Stimulated activated naive CD8-positive, alpha-beta T cell treated with anti-CD3 and anti-CD28 coated beads, Interleukin-15, Interleukin-2, amounts not matched to agents 100 ng/mL and 50 ng/mL, for 24 hours (primary cell): ENCODE data around the gene SV2C.
"Not testable (repeated sequence)": the region's sequence is repeated elsewhere in the genome, so short reads cannot be mapped to it uniquely, and the experiment has no call there.

Experiments used
- H3K27ac Mint-ChIP-seq: one replicate; pipeline ENCODE4 v1.8.0; 2021; ENCODE audit warnings: mild to moderate bottlenecking, mixed read lengths
- H3K27me3 Mint-ChIP-seq: one replicate; pipeline ENCODE4 v1.8.0; 2021; ENCODE audit warnings: mixed read lengths
- H3K36me3 Mint-ChIP-seq: one replicate; pipeline ENCODE4 v1.8.0; 2021; ENCODE audit warnings: low read depth, mixed read lengths
- H3K4me1 Mint-ChIP-seq: one replicate; pipeline ENCODE4 v1.8.0; 2021; ENCODE audit warnings: low read depth, mixed read lengths
- H3K4me3 Mint-ChIP-seq: one replicate; pipeline ENCODE4 v1.8.0; 2021; ENCODE audit warnings: mild to moderate bottlenecking, mixed read lengths
- H3K9me3 Mint-ChIP-seq: one replicate; pipeline ENCODE4 v1.8.0; 2021; ENCODE audit warnings: mixed read lengths

The SV2C gene, protein sequence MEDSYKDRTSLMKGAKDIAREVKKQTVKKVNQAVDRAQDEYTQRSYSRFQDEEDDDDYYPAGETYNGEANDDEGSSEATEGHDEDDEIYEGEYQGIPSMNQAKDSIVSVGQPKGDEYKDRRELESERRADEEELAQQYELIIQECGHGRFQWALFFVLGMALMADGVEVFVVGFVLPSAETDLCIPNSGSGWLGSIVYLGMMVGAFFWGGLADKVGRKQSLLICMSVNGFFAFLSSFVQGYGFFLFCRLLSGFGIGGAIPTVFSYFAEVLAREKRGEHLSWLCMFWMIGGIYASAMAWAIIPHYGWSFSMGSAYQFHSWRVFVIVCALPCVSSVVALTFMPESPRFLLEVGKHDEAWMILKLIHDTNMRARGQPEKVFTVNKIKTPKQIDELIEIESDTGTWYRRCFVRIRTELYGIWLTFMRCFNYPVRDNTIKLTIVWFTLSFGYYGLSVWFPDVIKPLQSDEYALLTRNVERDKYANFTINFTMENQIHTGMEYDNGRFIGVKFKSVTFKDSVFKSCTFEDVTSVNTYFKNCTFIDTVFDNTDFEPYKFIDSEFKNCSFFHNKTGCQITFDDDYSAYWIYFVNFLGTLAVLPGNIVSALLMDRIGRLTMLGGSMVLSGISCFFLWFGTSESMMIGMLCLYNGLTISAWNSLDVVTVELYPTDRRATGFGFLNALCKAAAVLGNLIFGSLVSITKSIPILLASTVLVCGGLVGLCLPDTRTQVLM

DNA sequence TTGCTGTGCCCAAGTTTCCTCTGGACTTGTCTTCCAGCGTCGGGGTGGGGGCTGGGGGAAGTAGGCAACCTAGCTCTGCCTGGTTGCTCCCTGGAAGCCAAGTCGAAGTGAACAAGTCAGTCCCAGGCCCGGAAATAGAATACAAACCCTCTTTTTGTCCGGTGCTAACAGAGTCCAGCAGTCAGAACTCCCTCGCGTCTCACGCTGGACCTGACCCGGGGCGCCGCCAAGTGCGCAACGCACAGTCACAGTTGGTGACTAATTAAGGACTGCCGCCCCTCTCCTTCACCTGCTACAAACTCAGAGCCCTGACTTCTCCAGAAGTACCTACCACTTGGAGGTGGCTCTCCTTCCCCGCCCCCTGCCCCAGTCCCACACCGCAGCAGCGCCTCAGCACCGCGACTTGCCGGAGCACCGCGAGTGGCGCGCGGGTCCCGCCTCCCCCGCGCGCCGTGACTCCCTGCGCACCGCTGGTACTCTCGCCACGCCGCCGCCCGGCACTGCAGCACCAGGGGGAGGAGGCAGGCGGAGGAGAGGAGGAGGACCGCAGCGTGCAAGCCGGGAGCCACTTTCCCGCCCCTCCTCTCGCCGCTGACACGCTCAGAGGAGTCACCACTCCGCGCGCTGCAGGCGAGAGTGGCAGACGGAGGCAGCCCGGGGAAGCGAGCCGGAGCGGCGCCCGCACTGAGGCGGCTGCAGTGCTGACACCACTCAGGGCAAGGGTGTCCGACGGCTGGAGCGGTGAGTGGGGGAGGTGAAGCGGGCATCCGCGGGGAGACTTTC lies at the start of gene SV2C:
TSS of gene SV2C (plus strand) at position 612 of the 783 bp plus-strand sequence. CDS start 48,368 bp downstream, outside the sequence.
- H3K36me3 Mint-ChIP-seq, result no peaks in the 10 kb centered on the region
- H3K27ac Mint-ChIP-seq, result no peak within 1 kb of the TSS
- peak within 1 kb of the TSS; percentile 72 for H3K4me3 Mint-ChIP-seq
- H3K4me1 Mint-ChIP-seq, result peaks cover 30% of the 10 kb centered on the region
- H3K9me3 Mint-ChIP-seq, result no peaks in the 10 kb centered on the region
- H3K27me3 Mint-ChIP-seq, result peaks cover 85% of the 10 kb centered on the region

DNA sequence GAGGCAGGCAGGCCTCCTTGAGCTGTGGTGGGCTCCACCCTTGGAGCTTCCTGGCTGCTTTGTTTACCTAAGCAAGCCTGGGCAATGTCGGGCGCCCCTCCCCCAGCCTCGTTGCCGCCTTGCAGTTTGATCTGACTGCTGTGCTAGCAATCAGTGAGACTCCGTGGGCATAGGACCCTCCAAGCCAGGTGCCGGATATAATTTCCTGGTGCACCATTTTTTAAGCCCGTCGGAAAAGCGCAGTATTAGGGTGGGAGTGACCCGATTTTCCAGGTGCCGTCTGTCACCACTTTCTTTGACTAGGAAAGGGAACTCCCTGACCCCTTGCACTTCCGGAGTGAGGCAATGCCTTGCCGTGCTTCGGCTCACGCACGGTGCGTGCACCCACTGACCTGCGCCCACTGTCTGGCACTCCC lies 45.4 kb upstream of the SV2C start:
- Mint-ChIP-seq H3K27me3 (peaks cover 26% of the 10 kb centered on the region), H3K4me3 (peak overlapping the region; percentile 8)
- not testable (repeated sequence) for H3K9me3 Mint-ChIP-seq, H3K27ac Mint-ChIP-seq, H3K4me1 Mint-ChIP-seq, H3K36me3 Mint-ChIP-seq

DNA sequence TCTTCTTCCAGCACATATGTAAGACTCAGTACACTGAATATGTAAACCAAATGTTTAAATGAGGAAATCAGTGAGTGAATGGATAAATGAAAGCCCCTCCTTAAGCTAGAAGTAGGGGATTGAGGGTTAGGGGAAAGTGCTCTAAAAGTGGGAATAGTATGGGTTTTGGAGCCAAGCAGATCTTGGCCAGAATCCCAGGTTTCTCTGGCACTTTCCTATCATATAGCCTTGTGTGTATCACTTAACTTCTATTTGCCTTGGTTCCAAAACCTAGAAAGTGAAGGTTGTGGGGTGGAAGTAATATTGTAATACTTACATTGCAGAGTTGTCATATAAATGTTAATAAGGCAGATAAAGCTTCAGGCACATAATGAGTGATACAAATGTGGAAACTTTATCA lies 45.0 kb upstream of the SV2C start:
- H3K4me3 Mint-ChIP-seq, result peak overlapping the region; percentile 8
- H3K27ac Mint-ChIP-seq, result no peak overlapping the region

GRCh38 chr5:76040806-76041205 lies 42.4 kb upstream of the SV2C start:
- Mint-ChIP-seq H3K27ac (no peak overlapping the region), H3K27me3 (peaks cover 31% of the 10 kb centered on the region)

More for the DNA sequence above, 45.0 kb upstream of the SV2C start:
- Mint-ChIP-seq H3K4me1 (peaks cover 5% of the 10 kb centered on the region), H3K27me3 (peaks cover 26% of the 10 kb centered on the region), H3K36me3 (no peaks in the 10 kb centered on the region), H3K9me3 (no peaks in the 10 kb centered on the region)

DNA sequence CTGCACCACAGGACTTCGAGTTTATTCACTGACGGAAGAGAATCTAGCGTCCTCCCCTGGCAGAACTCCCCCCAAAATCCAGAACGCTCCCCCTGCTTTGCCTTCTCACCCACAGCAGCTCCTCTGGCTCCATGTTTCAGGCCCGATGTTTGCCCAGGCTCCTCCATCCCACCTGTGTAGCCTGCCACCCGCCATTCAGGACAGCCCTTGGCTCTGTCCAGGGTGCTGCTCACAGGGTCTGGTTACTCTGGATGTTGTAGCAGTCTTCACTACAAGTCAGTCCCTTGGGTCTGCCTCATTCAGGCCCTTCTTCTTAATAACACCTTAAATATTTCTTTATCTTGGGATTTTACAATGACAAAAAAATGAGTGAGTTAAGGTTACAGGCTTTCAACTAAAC lies 41.3 kb upstream of the SV2C start:
- peaks cover 39% of the 10 kb centered on the region for H3K27me3 Mint-ChIP-seq
- peaks cover 5% of the 10 kb centered on the region for H3K4me1 Mint-ChIP-seq
- H3K9me3 Mint-ChIP-seq, result peaks cover 3% of the 10 kb centered on the region
- H3K36me3 Mint-ChIP-seq, result no peaks in the 10 kb centered on the region
- H3K27ac Mint-ChIP-seq, result no peak overlapping the region
- no peak overlapping the region for H3K4me3 Mint-ChIP-seq

More at GRCh38 chr5:76040806-76041205, 42.4 kb upstream of the SV2C start:
- Mint-ChIP-seq H3K4me3 (no peak overlapping the region), H3K4me1 (peaks cover 5% of the 10 kb centered on the region), H3K9me3 (peaks cover 3% of the 10 kb centered on the region), H3K36me3 (no peaks in the 10 kb centered on the region)

DNA sequence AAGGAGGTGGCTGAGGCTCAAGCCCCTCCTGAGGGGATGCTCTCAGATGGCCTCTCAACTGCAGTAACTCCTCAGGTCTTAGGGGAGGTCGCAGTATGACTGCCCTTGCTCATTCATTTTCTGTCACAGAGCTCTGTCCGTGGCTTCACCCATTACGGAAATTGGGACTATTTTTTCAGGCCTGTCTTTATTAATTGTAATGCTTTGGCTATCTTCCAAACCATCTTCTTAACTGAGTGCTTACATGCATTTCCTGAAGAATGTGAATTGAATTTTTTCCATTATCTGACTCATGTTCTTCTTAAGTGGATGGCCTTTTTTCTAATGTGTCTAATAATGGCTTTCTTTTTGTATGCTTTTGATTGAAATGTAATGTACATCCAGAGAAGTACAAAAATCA lies 36.4 kb upstream of the SV2C start:
- Mint-ChIP-seq H3K27me3 (peaks cover 34% of the 10 kb centered on the region), H3K4me1 (no peaks in the 10 kb centered on the region), H3K4me3 (no peak overlapping the region), H3K27ac (no peak overlapping the region), H3K36me3 (no peaks in the 10 kb centered on the region), H3K9me3 (peaks cover 3% of the 10 kb centered on the region)

DNA sequence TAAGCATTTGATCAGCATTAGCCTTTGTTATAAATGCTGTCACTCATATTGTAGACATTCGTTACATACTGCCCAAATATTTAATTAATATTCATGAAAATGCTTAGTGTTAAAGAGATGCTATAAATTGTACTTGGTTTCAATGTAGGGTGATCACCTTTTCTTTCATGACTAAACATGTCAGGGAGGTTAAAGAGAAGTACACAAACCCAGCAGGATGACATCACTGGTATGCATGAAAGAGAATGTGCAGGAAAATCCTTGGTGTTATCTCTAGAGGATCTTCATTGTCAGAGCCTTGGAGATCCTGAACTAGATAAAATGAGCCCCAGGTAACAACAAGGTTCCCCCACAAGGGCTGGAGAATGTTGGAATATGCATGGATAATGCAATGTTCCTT lies 33.0 kb upstream of the SV2C start:
- Mint-ChIP-seq H3K4me3 (no peak overlapping the region), H3K27ac (no peak overlapping the region), H3K4me1 (no peaks in the 10 kb centered on the region), H3K27me3 (peaks cover 23% of the 10 kb centered on the region), H3K9me3 (no peaks in the 10 kb centered on the region), H3K36me3 (no peaks in the 10 kb centered on the region)

GRCh38 chr5:76062502-76063041 lies 20.6 kb upstream of the SV2C start:
- Mint-ChIP-seq H3K4me3 (no peak overlapping the region), H3K36me3 (no peaks in the 10 kb centered on the region), H3K4me1 (no peaks in the 10 kb centered on the region), H3K27me3 (peaks cover 5% of the 10 kb centered on the region), H3K27ac (no peak overlapping the region), H3K9me3 (no peaks in the 10 kb centered on the region)

GRCh38 chr5:76065258-76065657 lies 17.9 kb upstream of the SV2C start:
- H3K27ac Mint-ChIP-seq, result no peak overlapping the region
- H3K27me3 Mint-ChIP-seq, result peaks cover 11% of the 10 kb centered on the region
- H3K4me1 Mint-ChIP-seq, result no peaks in the 10 kb centered on the region
- no peaks in the 10 kb centered on the region for H3K9me3 Mint-ChIP-seq
- no peak overlapping the region for H3K4me3 Mint-ChIP-seq
- no peaks in the 10 kb centered on the region for H3K36me3 Mint-ChIP-seq

- Mint-ChIP-seq H3K4me3 (no peak overlapping the region), H3K36me3 (no peaks in the 10 kb centered on the region), H3K4me1 (no peaks in the 10 kb centered on the region), H3K27ac (no peak overlapping the region), H3K27me3 (peaks cover 23% of the 10 kb centered on the region), H3K9me3 (no peaks in the 10 kb centered on the region)
Measured at GRCh38 chr5:76069061-76069735, 14.0 kb upstream of the SV2C start.

DNA sequence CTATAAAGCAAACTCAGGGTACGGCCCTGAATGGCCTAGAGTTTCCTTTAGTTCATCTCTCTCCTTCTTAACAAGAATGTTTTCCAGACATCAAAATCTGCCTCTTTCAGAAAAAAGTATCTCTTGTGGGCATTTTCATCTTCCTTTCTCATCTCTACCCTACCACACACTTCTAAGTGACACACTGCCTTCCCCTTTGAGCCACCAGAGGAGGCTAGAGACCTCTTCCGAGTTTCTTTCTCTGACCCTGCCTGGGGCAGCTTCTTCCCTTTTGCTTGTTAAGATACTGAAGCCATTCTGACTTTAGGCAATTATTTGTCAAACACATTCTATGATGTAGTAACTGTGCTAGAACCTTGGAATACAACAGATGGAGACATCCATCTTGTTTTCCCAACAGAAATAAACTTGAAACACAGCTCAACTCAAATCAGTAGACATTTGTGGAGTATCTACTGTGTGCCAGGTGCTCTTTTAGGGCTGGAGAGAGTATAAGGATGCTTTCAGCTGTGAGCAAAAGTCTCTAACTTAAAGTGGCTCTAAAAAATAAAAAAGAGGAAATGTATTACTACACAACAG lies 8.6 kb upstream of the SV2C start:
- Mint-ChIP-seq H3K27me3 (peaks cover 46% of the 10 kb centered on the region), H3K36me3 (no peaks in the 10 kb centered on the region), H3K4me1 (no peaks in the 10 kb centered on the region), H3K27ac (no peak overlapping the region), H3K4me3 (no peak overlapping the region), H3K9me3 (no peaks in the 10 kb centered on the region)

DNA sequence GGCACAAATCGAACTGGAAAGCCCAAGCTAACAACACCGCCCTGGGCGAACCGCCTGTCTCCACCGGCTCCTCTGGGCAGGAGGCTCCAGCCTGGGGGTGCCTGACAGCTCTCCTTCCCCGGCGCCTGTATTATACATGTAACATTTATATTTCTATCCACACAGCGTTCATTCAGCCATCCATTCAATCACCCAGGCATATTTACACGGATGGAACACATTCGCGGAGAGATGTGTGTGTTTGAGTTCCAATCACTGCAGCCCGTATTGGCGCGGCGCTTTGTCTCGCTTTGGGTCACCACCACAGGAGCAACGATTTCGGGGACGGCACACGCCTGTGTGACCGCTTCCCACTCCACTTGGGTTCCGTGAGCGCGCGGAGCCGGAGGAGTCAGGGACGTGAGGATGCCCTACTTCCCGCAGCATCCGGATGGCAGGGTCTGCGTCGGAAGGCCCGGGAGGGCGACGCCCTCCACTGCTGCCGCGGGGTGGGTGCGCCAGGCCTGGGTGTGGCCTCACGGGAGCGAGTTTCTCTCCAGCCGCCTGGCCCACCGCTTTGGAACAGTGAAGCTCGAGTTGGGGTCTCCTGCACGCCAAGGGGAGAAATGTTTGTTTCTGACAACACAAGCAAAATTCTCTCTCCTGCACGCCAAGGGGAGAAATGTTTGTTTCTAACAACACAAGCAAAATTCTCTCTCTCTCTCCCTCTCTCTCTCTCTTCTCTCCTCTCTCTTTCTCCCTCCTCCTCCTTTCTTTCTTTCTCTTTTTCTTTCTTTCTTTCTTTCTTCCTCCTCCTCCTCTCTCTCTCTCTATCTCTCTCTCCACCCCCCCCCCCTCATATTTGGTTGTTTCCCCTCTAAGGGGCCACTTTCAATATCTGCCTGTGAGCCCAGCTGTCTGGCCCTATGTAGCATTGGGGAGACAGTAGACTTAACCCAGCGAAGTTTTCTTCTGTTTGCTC lies 1.1 kb upstream of the SV2C start:
- peak overlapping the region; percentile 72 for H3K4me3 Mint-ChIP-seq
- H3K36me3 Mint-ChIP-seq, result no peaks in the 10 kb centered on the region
- no peaks in the 10 kb centered on the region for H3K9me3 Mint-ChIP-seq
- peaks cover 84% of the 10 kb centered on the region for H3K27me3 Mint-ChIP-seq
- peaks cover 30% of the 10 kb centered on the region for H3K4me1 Mint-ChIP-seq
- H3K27ac Mint-ChIP-seq, result no peak overlapping the region
